Kidney (tissue), 14 donors: ENCODE data around the gene BMERB1. TPM values are rescaled to one million over a fixed set of nuclear protein-coding genes. Genes with fewer than 3 reads are reported as not detected.

Experiments used
- DNase-seq, 5 donors: peaks; one replicate each; pipeline ENCODE4 v3.0.0-alpha.2; 2013 to 2020
- FAIRE-seq: peaks from 2 replicates; lab custom pipeline; 2012; peaks lifted over from hg19 to GRCh38; lab: Jason Lieb, UNC
- H3K27ac ChIP-seq, 2 donors: one replicate each; pipeline ENCODE4 v1.7.0; 2013; ENCODE audit warnings: low read depth in 2 of 2, low read length in 2 of 2, inconsistent platforms in 1 of 2
- H3K27me3 ChIP-seq: one replicate; pipeline ENCODE4 v1.7.1; 2013; ENCODE audit warnings: low read length, inconsistent platforms; ENCODE audit not compliant: control insufficient read depth, insufficient read depth
- H3K36me3 ChIP-seq, 3 donors: one replicate each; pipeline versions ENCODE4 v1.7.0 to v1.7.1; 2013; ENCODE audit warnings: low read length in 3 of 3, control low read depth in 1 of 3, inconsistent platforms in 1 of 3; ENCODE audit not compliant: insufficient read depth in 3 of 3, control insufficient read depth in 2 of 3
- H3K4me1 ChIP-seq, 3 donors: one replicate each; pipeline versions ENCODE4 v1.7.0 to v1.7.1; 2013; ENCODE audit warnings: low read length in 3 of 3, inconsistent platforms in 1 of 3, low read depth in 1 of 3; ENCODE audit not compliant: control insufficient read depth in 2 of 3, insufficient read depth in 2 of 3
- H3K4me3 ChIP-seq, 3 donors: one replicate each; pipeline versions ENCODE4 v1.7.0 to v1.8.1; 2013; ENCODE audit warnings: low read length in 3 of 3, control low read depth in 1 of 3, inconsistent platforms in 1 of 3
- H3K9ac ChIP-seq, 3 donors: one replicate each; pipeline versions ENCODE4 v1.7.0 to v1.7.1; 2013; ENCODE audit warnings: low read length in 3 of 3, control low read depth in 1 of 3, inconsistent platforms in 1 of 3
- H3K9me3 ChIP-seq, 3 donors: one replicate each; pipeline versions ENCODE4 v1.7.0 to v1.7.1; 2013; ENCODE audit warnings: low read length in 3 of 3, control low read depth in 1 of 3, inconsistent platforms in 1 of 3; ENCODE audit not compliant: control insufficient read depth in 2 of 3, insufficient read depth in 1 of 3
- intact Hi-C: fragments of 100-400 bp; cut with DNase I; formaldehyde crosslinking; loops from one replicate; pipeline ENCODE4 v1.11.1; 2022
- polyA plus RNA-seq: library from polyadenylated mRNA; stranded (reverse); fragments of 350-450 nt; fragmentation: Illumina TruSeq; extraction: RNeasy Lipid Tissue Mini Kit (QIAGEN cat#74804); gene quantifications from one replicate; pipeline ENCODE4 v1.2.3, GENCODE V29; 2014; ENCODE audit warnings: low read depth, low replicate concordance; ENCODE audit not compliant: insufficient read depth
- total RNA-seq: library from RNA; stranded (reverse); fragmentation: NEBNext Ultra II Directional; extraction: Animal tissue kit (Norgen Biotek cat#: 25700); gene quantifications from one replicate; pipeline ENCODE4 v1.2.1, GENCODE V29; 2021
- TF ChIP-seq, protein P1 (sequence below): IDR thresholded peaks from 3 replicates; pipeline ENCODE4 v1.5.1; 2012; ENCODE audit warnings: mild to moderate bottlenecking, moderate library complexity, borderline replicate concordance; ENCODE audit not compliant: insufficient read depth; ENCODE audit errors: extremely low read depth
- donor health status: control.
- donor health status: control.
- donor health status: control.
- donor health status: control.
- donor health status: control.
- donor health status: DM: yes; HTN: yes; CAD: no.
- donor health status: Normal renal cell carcinoma (clear cell type).

Gene BMERB1
- total and polyA plus RNA-seq, 2 donors from 2014 or later = 33.4 to 48.8 TPM

DNA sequence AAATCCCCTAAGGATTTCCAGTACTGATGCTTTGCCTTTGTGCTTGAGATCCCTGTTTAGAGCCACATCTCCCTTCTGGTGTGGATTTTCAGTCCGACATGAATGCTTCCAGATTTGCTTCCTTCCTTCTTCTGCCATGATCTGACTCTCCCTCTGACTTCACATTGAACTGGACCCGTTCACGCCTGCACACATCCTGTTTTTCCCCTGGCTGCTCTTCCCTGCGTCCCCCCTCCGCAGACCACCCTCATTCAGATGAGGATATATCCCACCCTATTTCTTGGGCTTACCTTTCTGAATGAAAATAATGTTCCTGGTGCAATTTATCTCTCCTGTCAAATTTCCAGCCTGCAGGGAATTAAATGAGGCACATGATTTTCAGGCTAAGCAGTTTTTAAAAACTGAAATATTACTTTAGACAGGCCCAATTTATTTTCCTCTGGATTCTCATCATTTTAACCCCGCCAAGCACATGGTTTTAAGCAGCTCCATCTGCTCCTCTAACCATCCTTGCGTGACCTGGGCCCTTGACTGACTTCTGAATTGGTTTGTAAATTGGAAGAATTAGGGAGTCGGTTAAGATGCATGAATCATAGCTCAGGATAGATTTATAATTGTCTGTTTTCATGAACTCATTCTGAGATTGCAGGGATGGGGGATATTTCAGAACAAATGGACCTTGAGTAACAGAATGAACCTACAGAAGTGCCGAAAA is 59.2 kb downstream of the BMERB1 start:
- DNase-seq (peak in 1 of 5 donors; percentile 48), FAIRE-seq (no peak)
- no peaks in the 10 kb centered on the region for H3K4me1 ChIP-seq
- no peak overlapping the region for H3K4me3 ChIP-seq
- H3K36me3 ChIP-seq = no peaks in the 10 kb centered on the region
- no peak overlapping the region for H3K9ac ChIP-seq
- intact Hi-C loops = no loop called here
- no peak overlapping the region for H3K27ac ChIP-seq
- no peaks in the 10 kb centered on the region for H3K27me3 ChIP-seq
- TF ChIP-seq, protein P1, sequence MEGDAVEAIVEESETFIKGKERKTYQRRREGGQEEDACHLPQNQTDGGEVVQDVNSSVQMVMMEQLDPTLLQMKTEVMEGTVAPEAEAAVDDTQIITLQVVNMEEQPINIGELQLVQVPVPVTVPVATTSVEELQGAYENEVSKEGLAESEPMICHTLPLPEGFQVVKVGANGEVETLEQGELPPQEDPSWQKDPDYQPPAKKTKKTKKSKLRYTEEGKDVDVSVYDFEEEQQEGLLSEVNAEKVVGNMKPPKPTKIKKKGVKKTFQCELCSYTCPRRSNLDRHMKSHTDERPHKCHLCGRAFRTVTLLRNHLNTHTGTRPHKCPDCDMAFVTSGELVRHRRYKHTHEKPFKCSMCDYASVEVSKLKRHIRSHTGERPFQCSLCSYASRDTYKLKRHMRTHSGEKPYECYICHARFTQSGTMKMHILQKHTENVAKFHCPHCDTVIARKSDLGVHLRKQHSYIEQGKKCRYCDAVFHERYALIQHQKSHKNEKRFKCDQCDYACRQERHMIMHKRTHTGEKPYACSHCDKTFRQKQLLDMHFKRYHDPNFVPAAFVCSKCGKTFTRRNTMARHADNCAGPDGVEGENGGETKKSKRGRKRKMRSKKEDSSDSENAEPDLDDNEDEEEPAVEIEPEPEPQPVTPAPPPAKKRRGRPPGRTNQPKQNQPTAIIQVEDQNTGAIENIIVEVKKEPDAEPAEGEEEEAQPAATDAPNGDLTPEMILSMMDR = no peak
- H3K9me3 ChIP-seq = no peaks in the 10 kb centered on the region

DNA sequence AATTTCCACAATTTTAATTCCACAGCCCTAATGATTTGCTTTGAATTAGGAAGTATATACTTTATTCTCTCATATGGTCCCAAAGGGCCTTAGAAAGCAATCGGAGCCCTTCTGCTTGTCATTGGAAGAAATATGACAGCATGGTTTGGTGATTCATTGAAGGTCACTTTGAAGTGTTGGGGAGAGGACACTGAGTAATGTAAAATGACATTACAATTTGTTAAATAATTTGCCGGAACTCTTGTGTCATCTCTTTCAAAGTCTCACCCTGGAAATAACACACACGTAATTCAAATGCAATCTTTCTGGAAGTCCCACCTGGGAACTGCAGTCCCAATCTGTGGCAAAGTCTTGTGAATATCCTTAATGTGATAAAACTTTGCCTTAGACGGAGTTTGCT is 59.8 kb downstream of the BMERB1 start:
- Histone ChIP-seq H3K4me3 (no peak overlapping the region), H3K27ac (no peak overlapping the region)
- FAIRE-seq = no peak

DNA sequence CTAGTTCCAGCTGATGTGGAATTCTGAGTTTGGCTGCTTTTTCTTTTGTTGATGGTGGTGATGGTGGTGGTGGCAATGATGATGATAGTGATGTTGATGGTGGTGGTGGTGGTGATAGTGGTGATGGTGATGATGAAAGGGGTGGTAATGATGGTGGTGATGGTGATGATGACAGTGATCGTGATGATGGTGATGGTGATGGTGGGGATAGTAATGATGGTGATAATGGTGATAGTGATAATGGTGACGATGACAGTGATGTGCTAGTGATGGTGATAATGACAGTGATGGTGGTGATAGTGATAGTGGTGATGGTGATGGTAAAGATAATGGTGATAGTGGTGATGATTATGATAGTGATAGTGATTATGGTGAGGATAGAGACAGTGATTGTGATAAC is 61.5 kb downstream of the BMERB1 start:
- TF ChIP-seq, protein P1 = no peak
- Histone ChIP-seq H3K36me3 (no peaks in the 10 kb centered on the region), H3K4me1 (no peaks in the 10 kb centered on the region), H3K9me3 (no peaks in the 10 kb centered on the region), H3K9ac (no peak overlapping the region), H3K4me3 (no peak overlapping the region), H3K27me3 (no peaks in the 10 kb centered on the region), H3K27ac (no peak overlapping the region)
- FAIRE-seq = no peak
- DNase-seq = no peak
- intact Hi-C loops = no loop called here

More for the DNA sequence above, 59.8 kb downstream of the BMERB1 start:
- H3K4me1 ChIP-seq = no peaks in the 10 kb centered on the region
- H3K9me3 ChIP-seq = no peaks in the 10 kb centered on the region
- H3K36me3 ChIP-seq = no peaks in the 10 kb centered on the region
- DNase-seq = no peak
- no peaks in the 10 kb centered on the region for H3K27me3 ChIP-seq
- H3K9ac ChIP-seq = no peak overlapping the region
- TF ChIP-seq, protein P1 = no peak
- intact Hi-C loops = no loop called here
